Epithelial cell of proximal tubule (primary cell): ENCODE data around the gene TUT7. TPM values are rescaled to one million over a fixed set of nuclear protein-coding genes. Genes with fewer than 3 reads are reported as not detected.

ENCODE experiments used
- DNase-seq: peaks from one replicate; pipeline ENCODE4 v3.0.0-alpha.2; 2011; ENCODE audit warnings: low read depth
- H3K4me3 ChIP-seq: 2 replicates; pipeline ENCODE4 v1.5.1; 2011; ENCODE audit warnings: low read depth, mild to moderate bottlenecking, low read length
- total RNA-seq: library from RNA; depleted of rRNA; stranded (reverse); fragments of >200 nt; gene quantifications from 2 replicates; pipeline ENCODE4 v1.2.3, GENCODE V29; 2015
- TF ChIP-seq, protein P1 (sequence below): conservative IDR thresholded peaks from 2 replicates; pipeline ENCODE4 v1.5.1; 2012; ENCODE audit warnings: low read depth, mild to moderate bottlenecking, low read length

The TUT7 gene
- total RNA-seq, 1 donor from 2014 or later = 25.4 TPM

GRCh38 chr9:86246752-86247161 lies 107.5 kb downstream of the TUT7 start:
- TF ChIP-seq, protein P1, sequence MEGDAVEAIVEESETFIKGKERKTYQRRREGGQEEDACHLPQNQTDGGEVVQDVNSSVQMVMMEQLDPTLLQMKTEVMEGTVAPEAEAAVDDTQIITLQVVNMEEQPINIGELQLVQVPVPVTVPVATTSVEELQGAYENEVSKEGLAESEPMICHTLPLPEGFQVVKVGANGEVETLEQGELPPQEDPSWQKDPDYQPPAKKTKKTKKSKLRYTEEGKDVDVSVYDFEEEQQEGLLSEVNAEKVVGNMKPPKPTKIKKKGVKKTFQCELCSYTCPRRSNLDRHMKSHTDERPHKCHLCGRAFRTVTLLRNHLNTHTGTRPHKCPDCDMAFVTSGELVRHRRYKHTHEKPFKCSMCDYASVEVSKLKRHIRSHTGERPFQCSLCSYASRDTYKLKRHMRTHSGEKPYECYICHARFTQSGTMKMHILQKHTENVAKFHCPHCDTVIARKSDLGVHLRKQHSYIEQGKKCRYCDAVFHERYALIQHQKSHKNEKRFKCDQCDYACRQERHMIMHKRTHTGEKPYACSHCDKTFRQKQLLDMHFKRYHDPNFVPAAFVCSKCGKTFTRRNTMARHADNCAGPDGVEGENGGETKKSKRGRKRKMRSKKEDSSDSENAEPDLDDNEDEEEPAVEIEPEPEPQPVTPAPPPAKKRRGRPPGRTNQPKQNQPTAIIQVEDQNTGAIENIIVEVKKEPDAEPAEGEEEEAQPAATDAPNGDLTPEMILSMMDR = peak; percentile 7
- DNase-seq = no peak
- no peak overlapping the region for H3K4me3 ChIP-seq

GRCh38 chr9:86242071-86242470 lies 112.1 kb downstream of the TUT7 start:
- TF ChIP-seq, protein P1 = no peak
- H3K4me3 ChIP-seq = no peak overlapping the region
- DNase-seq = no peak

GRCh38 chr9:86241216-86241615 lies 113.0 kb downstream of the TUT7 start:
- TF ChIP-seq, protein P1 = no peak
- no peak overlapping the region for H3K4me3 ChIP-seq
- DNase-seq = no peak

- DNase-seq = no peak
- TF ChIP-seq, protein P1 = peak; percentile 1
- H3K4me3 ChIP-seq = no peak overlapping the region
These were observed 115.1 kb downstream of the TUT7 start for GRCh38 chr9:86238861-86239770.

Other genes starting within 250 kb of the TUT7 start
- not detected in 2 replicates for gene C9orf153, start 94.8 kb downstream of the TUT7 start, total RNA-seq
- 25.2 and 39.0 TPM in 2 replicates for gene ISCA1, start 71.9 kb downstream of the TUT7 start, total RNA-seq